Embryonic facial prominence (tissue), 1 donor: Measurements from ENCODE around the gene SP6.

Source experiments
- DNase-seq: peaks from one replicate; pipeline ENCODE4 v3.0.0-alpha.2; 2016; ENCODE audit errors: extremely low spot score

The SP6 gene

GRCh38 chr17:47850692-47851573 is at the start of gene SP6:
Gene SP6, minus strand, starts transcription at chr17:47851163. Its CDS starts 2,734 bp downstream, at chr17:47848429.
- no peak for DNase-seq

- no peak for DNase-seq
Observed at GRCh38 chr17:47899643-47900042, 48.7 kb upstream of the SP6 start.

- no peak for DNase-seq
Observed at GRCh38 chr17:47898241-47898640, 47.3 kb upstream of the SP6 start.

GRCh38 chr17:47897561-47897960 is 46.6 kb upstream of the SP6 start:
- DNase-seq, result no peak

- DNase-seq, result peak; percentile 41
Observed at GRCh38 chr17:47896672-47897490, 45.9 kb upstream of the SP6 start.

- DNase-seq, result peak; percentile 100
Observed at GRCh38 chr17:47895856-47896671, 45.1 kb upstream of the SP6 start, which contains the start of gene SP2. Gene SP2, plus strand, starts transcription at chr17:47896236. Its CDS starts 51 bp downstream, at chr17:47896287.

- no peak for DNase-seq
Observed at GRCh38 chr17:47895347-47895855, 44.4 kb upstream of the SP6 start.

- no peak for DNase-seq
Observed at GRCh38 chr17:47894498-47895346, 43.8 kb upstream of the SP6 start.

- DNase-seq, result no peak
Observed at GRCh38 chr17:47891545-47892088, 40.7 kb upstream of the SP6 start.

- peak; percentile 58 for DNase-seq
Observed at GRCh38 chr17:47889734-47890529, 39.0 kb upstream of the SP6 start.

GRCh38 chr17:47888293-47888692 is 37.3 kb upstream of the SP6 start:
- DNase-seq, result no peak

- no peak for DNase-seq
Observed at GRCh38 chr17:47884905-47885730, 34.2 kb upstream of the SP6 start.

- DNase-seq, result no peak
Observed at GRCh38 chr17:47884427-47884740, 33.4 kb upstream of the SP6 start.

- DNase-seq, result no peak
Observed at GRCh38 chr17:47883589-47884426, 32.8 kb upstream of the SP6 start.

GRCh38 chr17:47882695-47883588 is 32.0 kb upstream of the SP6 start:
- no peak for DNase-seq

- no peak for DNase-seq
Observed at GRCh38 chr17:47882247-47882646, 31.3 kb upstream of the SP6 start.
